Skeletal muscle tissue (tissue), 4 donors: ENCODE results near the gene CAMP. TPM values are rescaled to one million over a fixed set of nuclear protein-coding genes. Genes with fewer than 3 reads are reported as not detected.

Experiments used
- H3K27ac ChIP-seq: one replicate; pipeline ENCODE4 v1.7.0; 2013; ENCODE audit warnings: mild to moderate bottlenecking, low read depth, low read length, inconsistent platforms
- H3K27me3 ChIP-seq, 3 donors: one replicate each; pipeline ENCODE4 v1.7.0; 2013; ENCODE audit warnings: low read length in 3 of 3; ENCODE audit not compliant: control insufficient read depth in 3 of 3, insufficient read depth in 3 of 3
- H3K36me3 ChIP-seq, 3 donors: one replicate each; pipeline ENCODE4 v1.7.0; 2013; ENCODE audit warnings: low read length in 3 of 3; ENCODE audit not compliant: control insufficient read depth in 3 of 3, insufficient read depth in 3 of 3
- H3K4me1 ChIP-seq, 3 donors: one replicate each; pipeline ENCODE4 v1.7.0; 2013; ENCODE audit warnings: low read length in 3 of 3, mild to moderate bottlenecking in 3 of 3; ENCODE audit not compliant: control insufficient read depth in 3 of 3, insufficient read depth in 3 of 3
- H3K4me3 ChIP-seq, 3 donors: one replicate each; pipeline ENCODE4 v1.7.0; 2013; ENCODE audit warnings: low read length in 3 of 3
- H3K9ac ChIP-seq, 3 donors: one replicate each; pipeline ENCODE4 v1.7.0; 2013; ENCODE audit warnings: low read length in 3 of 3, mild to moderate bottlenecking in 3 of 3, moderate library complexity in 2 of 3, low read depth in 1 of 3
- H3K9me3 ChIP-seq, 3 donors: one replicate each; pipeline ENCODE4 v1.7.0; 2013; ENCODE audit warnings: low read length in 3 of 3; ENCODE audit not compliant: control insufficient read depth in 3 of 3
- total RNA-seq: library from RNA; depleted of rRNA; stranded (reverse); fragments of >200 nt; gene quantifications from one replicate; pipeline ENCODE4 v1.2.3, GENCODE V29; 2014
- donor health status: Osteomylitis.

CAMP gene, protein sequence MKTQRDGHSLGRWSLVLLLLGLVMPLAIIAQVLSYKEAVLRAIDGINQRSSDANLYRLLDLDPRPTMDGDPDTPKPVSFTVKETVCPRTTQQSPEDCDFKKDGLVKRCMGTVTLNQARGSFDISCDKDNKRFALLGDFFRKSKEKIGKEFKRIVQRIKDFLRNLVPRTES
- total RNA-seq: not detected

DNA sequence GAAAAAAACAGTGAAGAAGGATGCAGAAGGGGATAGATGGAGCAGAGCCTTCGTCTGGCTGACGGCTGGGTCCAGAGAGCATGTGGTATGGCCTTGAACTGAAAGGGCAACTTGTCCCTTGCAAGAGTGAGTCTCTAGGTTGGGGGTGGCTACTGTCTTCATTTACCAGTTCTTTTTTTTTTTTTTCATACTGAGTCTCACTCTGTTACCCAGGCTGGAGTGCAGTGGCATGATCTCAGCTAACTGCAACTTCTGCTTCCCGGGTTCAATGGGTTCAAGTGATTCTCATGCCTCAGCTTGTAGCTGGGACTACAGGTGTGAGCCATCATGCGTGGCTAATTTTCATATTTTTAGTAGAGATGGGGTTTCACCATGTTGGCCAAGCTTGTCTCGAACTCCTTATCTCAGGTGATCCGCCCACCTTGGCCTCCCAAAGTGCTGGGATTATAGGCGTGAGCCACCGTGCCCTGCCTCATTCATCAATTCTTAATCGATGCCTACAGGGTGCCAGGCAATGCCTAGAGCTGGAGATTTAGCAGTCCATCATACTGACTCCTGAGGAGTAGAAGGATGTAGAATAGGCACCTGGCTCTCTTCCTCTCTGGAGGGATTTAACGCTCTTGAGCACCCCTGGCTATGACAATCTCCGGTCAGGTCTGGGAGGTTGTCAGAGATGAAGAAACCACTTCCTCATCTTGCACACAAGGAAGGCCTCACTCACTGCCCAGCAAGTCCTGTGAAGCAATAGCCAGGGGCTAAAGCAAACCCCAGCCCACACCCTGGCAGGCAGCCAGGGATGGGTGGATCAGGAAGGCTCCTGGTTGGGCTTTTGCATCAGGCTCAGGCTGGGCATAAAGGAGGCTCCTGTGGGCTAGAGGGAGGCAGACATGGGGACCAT, at the start of gene CAMP:
TSS of gene CAMP (plus strand) at position 880 of the 898 bp plus-strand sequence. CDS start at position 897, 17 bp downstream.
- H3K36me3 ChIP-seq: no peaks in the 10 kb centered on the region
- H3K27me3 ChIP-seq: peaks cover 0 to 10% (median 5%) of the 10 kb centered on the region in 3 donors
- H3K9ac ChIP-seq: no peak within 1 kb of the TSS
- no peak within 1 kb of the TSS for H3K27ac ChIP-seq
- H3K4me3 ChIP-seq: no peak within 1 kb of the TSS
- peaks cover 0 to 4% (median 0%) of the 10 kb centered on the region in 3 donors for H3K4me1 ChIP-seq
- H3K9me3 ChIP-seq: no peaks in the 10 kb centered on the region

GRCh38 chr3:48178072-48178471, 45.2 kb upstream of the CAMP start:
- H3K4me3 ChIP-seq: no peak overlapping the region
- no peaks in the 10 kb centered on the region for H3K36me3 ChIP-seq
- no peaks in the 10 kb centered on the region for H3K27me3 ChIP-seq
- H3K9me3 ChIP-seq: no peaks in the 10 kb centered on the region
- no peak overlapping the region for H3K9ac ChIP-seq
- H3K27ac ChIP-seq: no peak overlapping the region
- H3K4me1 ChIP-seq: no peaks in the 10 kb centered on the region

DNA sequence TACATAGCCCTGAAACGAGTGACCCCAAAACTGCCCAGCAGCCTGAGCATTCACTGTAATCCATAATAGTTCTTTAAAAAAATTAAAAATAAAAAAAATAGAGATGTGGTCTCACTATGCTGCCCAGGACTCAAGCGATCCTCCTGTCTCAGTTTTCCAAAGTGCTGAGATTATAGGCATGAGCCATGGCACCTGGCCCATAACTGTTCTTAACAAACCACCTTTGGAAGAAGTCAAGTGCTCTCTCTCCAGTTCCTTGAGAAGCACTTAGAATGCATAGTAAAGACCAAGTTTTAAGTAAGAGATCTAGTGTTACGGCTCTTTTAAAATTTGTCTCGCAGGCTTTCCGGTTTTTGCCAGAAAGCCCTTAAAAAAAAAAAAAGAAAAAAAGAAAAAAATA, 43.3 kb upstream of the CAMP start:
- H3K4me3 ChIP-seq: no peak overlapping the region
- H3K27ac ChIP-seq: no peak overlapping the region
- H3K9ac ChIP-seq: no peak overlapping the region
- no peaks in the 10 kb centered on the region for H3K27me3 ChIP-seq
- H3K36me3 ChIP-seq: no peaks in the 10 kb centered on the region
- no peaks in the 10 kb centered on the region for H3K9me3 ChIP-seq
- no peaks in the 10 kb centered on the region for H3K4me1 ChIP-seq

DNA sequence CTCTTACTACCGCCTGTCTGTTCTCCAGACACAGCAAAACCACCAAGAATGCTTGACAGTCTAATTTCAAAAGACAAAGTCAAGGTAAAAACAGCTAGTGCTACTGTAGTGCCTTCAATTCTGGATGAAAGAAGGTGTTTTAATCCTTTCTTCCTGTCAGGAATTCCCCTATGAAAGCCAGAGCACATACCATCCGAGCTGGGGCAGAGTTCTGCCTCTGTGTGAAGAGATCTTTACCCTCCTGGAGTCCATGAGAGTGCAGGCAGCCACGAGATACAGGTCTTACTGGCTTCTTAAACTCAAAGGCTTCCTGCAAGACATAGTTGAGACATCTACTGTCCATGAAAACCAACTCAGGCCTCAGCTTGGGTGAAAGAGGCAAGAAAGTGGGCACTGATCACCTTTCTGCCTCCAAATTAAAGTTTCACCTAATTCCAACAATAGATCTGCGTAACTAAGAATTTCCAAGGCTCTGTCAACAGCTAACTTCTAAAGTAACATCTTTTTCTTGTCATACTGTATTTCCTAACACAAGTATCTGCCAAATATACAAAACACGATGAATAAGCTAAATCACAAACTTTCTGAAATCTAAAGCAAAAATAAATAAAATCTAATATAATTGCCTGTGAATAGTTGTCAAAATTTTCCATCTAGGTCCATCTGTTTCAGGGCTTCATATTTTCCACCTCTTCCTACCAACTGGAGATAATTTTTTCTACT, 42.6 kb upstream of the CAMP start:
- Histone ChIP-seq H3K9me3 (no peaks in the 10 kb centered on the region), H3K27ac (no peak overlapping the region), H3K9ac (no peak overlapping the region), H3K4me3 (no peak overlapping the region), H3K4me1 (no peaks in the 10 kb centered on the region), H3K36me3 (no peaks in the 10 kb centered on the region), H3K27me3 (no peaks in the 10 kb centered on the region)

DNA sequence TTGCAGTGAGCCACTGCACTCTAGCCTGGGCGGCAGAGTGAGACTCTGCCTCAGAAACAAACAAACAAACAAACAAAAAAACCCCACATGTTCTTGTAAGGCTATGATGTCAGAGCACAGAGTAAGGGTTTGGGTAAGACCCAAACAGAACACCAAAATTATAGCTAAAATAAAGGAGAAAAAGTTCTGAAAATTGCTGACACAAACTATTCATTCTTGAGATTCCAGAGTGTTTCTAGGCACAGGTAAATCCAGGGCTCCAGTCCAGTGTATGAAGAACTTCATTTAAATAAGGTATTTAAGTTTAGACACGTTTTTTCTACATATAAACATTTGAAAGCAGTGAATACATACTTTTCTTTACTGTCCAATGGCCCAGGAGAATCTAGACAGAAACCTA, 39.0 kb upstream of the CAMP start:
- H3K36me3 ChIP-seq: no peaks in the 10 kb centered on the region
- no peak overlapping the region for H3K27ac ChIP-seq
- peaks cover 10 to 14% (median 13%) of the 10 kb centered on the region in 3 donors for H3K4me1 ChIP-seq
- H3K27me3 ChIP-seq: no peaks in the 10 kb centered on the region
- H3K9me3 ChIP-seq: no peaks in the 10 kb centered on the region
- no peak overlapping the region for H3K9ac ChIP-seq
- no peak overlapping the region for H3K4me3 ChIP-seq

DNA sequence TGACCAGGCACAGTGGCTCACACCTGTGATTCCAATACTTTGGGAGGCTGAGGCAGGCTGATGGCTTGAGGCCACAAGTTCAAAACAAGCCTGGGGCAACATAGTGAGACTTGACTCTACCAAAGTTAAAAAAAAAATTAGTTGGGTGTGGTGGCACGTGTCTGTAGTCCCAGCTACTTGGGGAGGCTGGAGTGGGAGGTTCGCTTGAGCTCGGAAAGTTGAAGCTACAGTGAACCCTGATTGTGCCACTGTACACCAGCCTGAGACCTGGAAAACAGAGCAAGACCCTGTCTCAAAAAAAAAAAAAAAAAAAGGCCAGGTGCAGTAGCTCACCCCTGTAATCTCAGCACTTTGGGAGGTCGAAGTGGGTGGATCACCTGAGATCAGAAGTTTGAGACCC, 38.2 kb upstream of the CAMP start:
- H3K9me3 ChIP-seq: no peaks in the 10 kb centered on the region
- H3K36me3 ChIP-seq: no peaks in the 10 kb centered on the region
- no peaks in the 10 kb centered on the region for H3K27me3 ChIP-seq
- H3K4me1 ChIP-seq: peaks cover 10 to 14% (median 13%) of the 10 kb centered on the region in 3 donors
- no peak overlapping the region for H3K27ac ChIP-seq
- H3K4me3 ChIP-seq: no peak overlapping the region
- H3K9ac ChIP-seq: no peak overlapping the region

- Histone ChIP-seq H3K36me3 (no peaks in the 10 kb centered on the region), H3K27ac (no peak overlapping the region), H3K4me3 (peak overlapping the region in 2 of 3 donors; percentile 29 to 87), H3K27me3 (no peaks in the 10 kb centered on the region), H3K4me1 (peaks cover 10 to 14% (median 13%) of the 10 kb centered on the region in 3 donors), H3K9me3 (no peaks in the 10 kb centered on the region), H3K9ac (peak overlapping the region in 1 of 3 donors; percentile 75)
Observed at GRCh38 chr3:48186631-48187300, 36.5 kb upstream of the CAMP start.

- peak overlapping the region in 2 of 3 donors; percentile 64 to 75 for H3K9ac ChIP-seq
- peaks cover 10 to 14% (median 13%) of the 10 kb centered on the region in 3 donors for H3K4me1 ChIP-seq
- H3K27me3 ChIP-seq: no peaks in the 10 kb centered on the region
- H3K4me3 ChIP-seq: peak overlapping the region; percentile 56 to 91 (median 87)
- H3K9me3 ChIP-seq: no peaks in the 10 kb centered on the region
- H3K27ac ChIP-seq: no peak overlapping the region
- no peaks in the 10 kb centered on the region for H3K36me3 ChIP-seq
Observed at GRCh38 chr3:48187301-48187578, 36.1 kb upstream of the CAMP start.

- Histone ChIP-seq H3K36me3 (no peaks in the 10 kb centered on the region), H3K9me3 (no peaks in the 10 kb centered on the region), H3K27ac (no peak overlapping the region), H3K9ac (peak overlapping the region in 2 of 3 donors; percentile 64 to 75), H3K4me3 (peak overlapping the region; percentile 82 to 91 (median 87)), H3K27me3 (no peaks in the 10 kb centered on the region), H3K4me1 (peaks cover 10 to 14% (median 13%) of the 10 kb centered on the region in 3 donors)
Observed at GRCh38 chr3:48187579-48188265, 35.6 kb upstream of the CAMP start.
